Panc1 (cell line): ENCODE measurements around the gene PDP2. TPM values are rescaled to one million over a fixed set of nuclear protein-coding genes. Genes with fewer than 3 reads are reported as not detected.

Experiments used
- ATAC-seq: fragments of 200-7000 bp; cut with Tn5 transposase; 2 replicates; pipeline ENCODE4 v1.9.1; 2020; ENCODE audit warnings: mild to moderate bottlenecking, moderate library complexity
- BruUV-seq: library from RNA; stranded (reverse); fragments of 400-500 nt; replicated peaks from 2 replicates; lab custom pipeline; 2021; lab: Mats Ljungman, UMichigan
- CTCF ChIA-PET: fragments of 300-600 bp; sonication (Branson Sonifier 250); formaldehyde crosslinking; loops from one replicate; lab custom pipeline; 2022; ENCODE audit warnings: antibody characterized with exemption; lab: Charles Lee
- POLR2A ChIA-PET: fragments of 300-600 bp; sonication (Branson Sonifier 250); formaldehyde crosslinking; loops from one replicate; lab custom pipeline; 2022; ENCODE audit warnings: antibody characterized with exemption; lab: Charles Lee
- DNase-seq: peaks from one replicate; pipeline ENCODE4 v3.0.0-alpha.2; 2010; ENCODE audit warnings: low read depth, low spot score
- H3K27ac ChIP-seq: 2 replicates; pipeline ENCODE4 v1.5.1; 2011; ENCODE audit warnings: mild to moderate bottlenecking, low read length, inconsistent platforms
- H3K27me3 ChIP-seq: fragments of 200-500 bp; sonication (Bioruptor generic); 2 replicates; pipeline ENCODE4 v1.6.0; 2014; ENCODE audit warnings: low read length, inconsistent platforms; ENCODE audit not compliant: control insufficient read depth, insufficient read depth
- H3K36me3 ChIP-seq: fragments of 200-500 bp; sonication (Bioruptor generic); 2 replicates; pipeline ENCODE4 v1.5.1; 2014; ENCODE audit warnings: inconsistent platforms, mild to moderate bottlenecking, low read length, moderate library complexity; ENCODE audit not compliant: control insufficient read depth, insufficient read depth
- H3K4me1 ChIP-seq: 2 replicates; pipeline ENCODE4 v1.5.1; 2011; ENCODE audit warnings: inconsistent platforms, mild to moderate bottlenecking, low read length, moderate library complexity; ENCODE audit not compliant: control insufficient read depth, insufficient read depth
- H3K4me3 ChIP-seq, 2 experiments: 2 replicates each; pipeline ENCODE4 v1.5.1; 2011 to 2012; ENCODE audit warnings: low read depth in 2 of 2, low read length in 2 of 2, mild to moderate bottlenecking in 2 of 2, inconsistent platforms in 1 of 2, moderate library complexity in 1 of 2
- H3K9me3 ChIP-seq: fragments of 200-500 bp; sonication (Bioruptor generic); 2 replicates; pipeline ENCODE4 v1.5.1; 2014; ENCODE audit warnings: low read depth, mild to moderate bottlenecking, inconsistent platforms, low read length, moderate library complexity; ENCODE audit not compliant: control insufficient read depth, insufficient read depth
- POLR2AphosphoS5 ChIP-seq: IDR thresholded peaks from 2 replicates; pipeline ENCODE4 v1.6.1; 2012; ENCODE audit warnings: mild to moderate bottlenecking, low read depth, low read length, moderate library complexity
- SIN3A ChIP-seq: IDR thresholded peaks from 2 replicates; pipeline ENCODE4 v1.6.1; 2012; ENCODE audit warnings: low read depth, mild to moderate bottlenecking, low read length, moderate library complexity, borderline replicate concordance; ENCODE audit not compliant: insufficient read depth
- TCF7L2 ChIP-seq: IDR thresholded peaks from 2 replicates; pipeline ENCODE4 v1.6.1; 2011; ENCODE audit warnings: mild to moderate bottlenecking, low read depth, low read length, inconsistent platforms
- in situ Hi-C: cut with HindIII; loops from 2 replicates; pipeline ENCODE4 v1.10.0; 2016; ENCODE audit warnings: low sequenced_read_pairs, low pct_unique_long_range_greater_than_20kb
- intact Hi-C: fragments of 100-400 bp; cut with micrococcal nuclease; formaldehyde crosslinking; loops from one replicate; pipeline ENCODE4 v1.10.0; 2022; ENCODE audit not compliant: unreplicated experiment
- total RNA-seq: library from RNA; stranded (reverse); gene quantifications from one replicate; pipeline ENCODE4 v1.2.1, GENCODE V29; 2021; ENCODE audit not compliant: unreplicated experiment
- TF ChIP-seq, protein P1 (sequence below): fragments of 450-650 bp; IDR thresholded peaks from 2 replicates; pipeline ENCODE4 v1.5.1; 2017; ENCODE audit warnings: mild to moderate bottlenecking
- TF ChIP-seq, protein P2 (sequence below), 2 experiments: IDR thresholded peaks; 2 replicates each; pipeline ENCODE4 v1.6.1; 2011 to 2012; ENCODE audit warnings: low read depth in 2 of 2, control low read depth in 1 of 2, low read length in 1 of 2, mild to moderate bottlenecking in 1 of 2, moderate library complexity in 1 of 2; ENCODE audit not compliant: insufficient read depth in 1 of 2

PDP2 gene
- total RNA-seq, 1 experiment from 2014 or later: 15.9 TPM

DNA sequence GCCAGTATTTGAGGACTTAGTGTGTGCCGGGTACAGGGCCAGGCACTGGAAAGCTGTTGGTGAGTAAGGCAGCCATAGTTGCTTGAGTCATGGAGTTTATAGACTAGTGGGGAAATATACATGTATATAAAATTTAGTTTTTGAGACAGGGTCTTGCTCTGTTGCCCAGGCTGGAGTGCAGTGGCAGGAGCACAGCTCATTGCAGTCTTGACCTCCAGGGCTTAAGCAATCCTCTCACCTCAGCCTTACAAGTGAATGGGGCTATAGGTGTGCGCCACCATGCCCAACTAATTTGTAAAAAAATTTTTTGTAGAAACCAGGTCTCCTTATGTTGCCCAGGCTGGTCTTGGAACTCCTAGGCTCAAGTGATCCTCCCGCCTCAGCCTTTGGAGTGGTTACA lies 2.4 kb downstream of the PDP2 start:
- in situ Hi-C loops: no loop called here
- TF ChIP-seq, protein P1, sequence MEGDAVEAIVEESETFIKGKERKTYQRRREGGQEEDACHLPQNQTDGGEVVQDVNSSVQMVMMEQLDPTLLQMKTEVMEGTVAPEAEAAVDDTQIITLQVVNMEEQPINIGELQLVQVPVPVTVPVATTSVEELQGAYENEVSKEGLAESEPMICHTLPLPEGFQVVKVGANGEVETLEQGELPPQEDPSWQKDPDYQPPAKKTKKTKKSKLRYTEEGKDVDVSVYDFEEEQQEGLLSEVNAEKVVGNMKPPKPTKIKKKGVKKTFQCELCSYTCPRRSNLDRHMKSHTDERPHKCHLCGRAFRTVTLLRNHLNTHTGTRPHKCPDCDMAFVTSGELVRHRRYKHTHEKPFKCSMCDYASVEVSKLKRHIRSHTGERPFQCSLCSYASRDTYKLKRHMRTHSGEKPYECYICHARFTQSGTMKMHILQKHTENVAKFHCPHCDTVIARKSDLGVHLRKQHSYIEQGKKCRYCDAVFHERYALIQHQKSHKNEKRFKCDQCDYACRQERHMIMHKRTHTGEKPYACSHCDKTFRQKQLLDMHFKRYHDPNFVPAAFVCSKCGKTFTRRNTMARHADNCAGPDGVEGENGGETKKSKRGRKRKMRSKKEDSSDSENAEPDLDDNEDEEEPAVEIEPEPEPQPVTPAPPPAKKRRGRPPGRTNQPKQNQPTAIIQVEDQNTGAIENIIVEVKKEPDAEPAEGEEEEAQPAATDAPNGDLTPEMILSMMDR: no peak
- TF ChIP-seq, protein P2, sequence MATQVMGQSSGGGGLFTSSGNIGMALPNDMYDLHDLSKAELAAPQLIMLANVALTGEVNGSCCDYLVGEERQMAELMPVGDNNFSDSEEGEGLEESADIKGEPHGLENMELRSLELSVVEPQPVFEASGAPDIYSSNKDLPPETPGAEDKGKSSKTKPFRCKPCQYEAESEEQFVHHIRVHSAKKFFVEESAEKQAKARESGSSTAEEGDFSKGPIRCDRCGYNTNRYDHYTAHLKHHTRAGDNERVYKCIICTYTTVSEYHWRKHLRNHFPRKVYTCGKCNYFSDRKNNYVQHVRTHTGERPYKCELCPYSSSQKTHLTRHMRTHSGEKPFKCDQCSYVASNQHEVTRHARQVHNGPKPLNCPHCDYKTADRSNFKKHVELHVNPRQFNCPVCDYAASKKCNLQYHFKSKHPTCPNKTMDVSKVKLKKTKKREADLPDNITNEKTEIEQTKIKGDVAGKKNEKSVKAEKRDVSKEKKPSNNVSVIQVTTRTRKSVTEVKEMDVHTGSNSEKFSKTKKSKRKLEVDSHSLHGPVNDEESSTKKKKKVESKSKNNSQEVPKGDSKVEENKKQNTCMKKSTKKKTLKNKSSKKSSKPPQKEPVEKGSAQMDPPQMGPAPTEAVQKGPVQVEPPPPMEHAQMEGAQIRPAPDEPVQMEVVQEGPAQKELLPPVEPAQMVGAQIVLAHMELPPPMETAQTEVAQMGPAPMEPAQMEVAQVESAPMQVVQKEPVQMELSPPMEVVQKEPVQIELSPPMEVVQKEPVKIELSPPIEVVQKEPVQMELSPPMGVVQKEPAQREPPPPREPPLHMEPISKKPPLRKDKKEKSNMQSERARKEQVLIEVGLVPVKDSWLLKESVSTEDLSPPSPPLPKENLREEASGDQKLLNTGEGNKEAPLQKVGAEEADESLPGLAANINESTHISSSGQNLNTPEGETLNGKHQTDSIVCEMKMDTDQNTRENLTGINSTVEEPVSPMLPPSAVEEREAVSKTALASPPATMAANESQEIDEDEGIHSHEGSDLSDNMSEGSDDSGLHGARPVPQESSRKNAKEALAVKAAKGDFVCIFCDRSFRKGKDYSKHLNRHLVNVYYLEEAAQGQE (IDR thresholded peaks at IDR 0.05; ENCODE audit: insufficient read depth in 1 of 2, low read depth in 2 of 2, low read length in 1 of 2): no peak
- TF ChIP-seq POLR2AphosphoS5: no peak
- no peak for TF ChIP-seq TCF7L2
- TF ChIP-seq SIN3A: no peak
- Histone ChIP-seq H3K9me3 (no peaks in the 10 kb centered on the region), H3K27ac (no peak overlapping the region), H3K27me3 (no peaks in the 10 kb centered on the region), H3K4me3 (no peak overlapping the region), H3K36me3 (no peaks in the 10 kb centered on the region), H3K4me1 (peaks cover 12% of the 10 kb centered on the region; the same call in 1 of the 2 replicates)
- ChIA-PET POLR2A (no interaction called here), CTCF (no interaction called here)
- intact Hi-C loops: no loop called here
- DNase-seq (no peak), ATAC-seq (no peak)
- TSS peak; percentile 39 for BruUV-seq

DNA sequence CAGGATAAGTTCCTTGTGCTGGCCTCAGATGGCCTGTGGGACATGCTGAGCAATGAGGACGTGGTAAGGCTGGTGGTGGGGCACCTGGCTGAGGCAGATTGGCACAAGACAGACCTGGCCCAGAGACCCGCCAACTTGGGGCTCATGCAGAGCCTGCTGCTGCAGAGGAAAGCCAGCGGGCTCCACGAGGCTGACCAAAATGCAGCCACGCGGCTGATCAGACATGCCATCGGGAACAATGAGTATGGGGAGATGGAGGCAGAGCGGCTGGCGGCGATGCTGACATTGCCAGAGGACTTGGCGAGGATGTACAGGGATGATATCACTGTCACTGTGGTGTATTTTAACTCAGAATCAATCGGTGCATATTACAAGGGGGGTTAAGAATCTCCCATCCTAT lies 5.2 kb downstream of the PDP2 start:
- no peak for DNase-seq
- in situ Hi-C loops (no loop called here), intact Hi-C loops (no loop called here)
- POLR2A ChIA-PET: no interaction called here
- Histone ChIP-seq H3K27ac (no peak overlapping the region), H3K27me3 (no peaks in the 10 kb centered on the region), H3K4me3 (no peak overlapping the region), H3K4me1 (no peaks in the 10 kb centered on the region), H3K9me3 (no peaks in the 10 kb centered on the region), H3K36me3 (no peaks in the 10 kb centered on the region)
- ATAC-seq: no peak
- CTCF ChIA-PET: no interaction called here
- no peak for TF ChIP-seq TCF7L2
- no peak for TF ChIP-seq POLR2AphosphoS5
- TF ChIP-seq, protein P1: no peak
- no peak for TF ChIP-seq SIN3A
- TF ChIP-seq, protein P2 (IDR thresholded peaks at IDR 0.05; ENCODE audit: insufficient read depth in 1 of 2, low read depth in 2 of 2, low read length in 1 of 2): no peak
- no TSS peak for BruUV-seq
